SW 1271 (cell line): ENCODE results near the gene OR2B2.

Experiments used
- DNase-seq, 2 experiments: peaks; one replicate each; lab custom pipeline; 2025; lab: John Stamatoyannopoulos, UW

The OR2B2 gene

GRCh38 chr6:27893059-27893835, 18.9 kb downstream of the OR2B2 start:
- peak; percentile 96 to 99 for DNase-seq

GRCh38 chr6:27892649-27893058, 19.5 kb downstream of the OR2B2 start:
- no peak for DNase-seq

DNA sequence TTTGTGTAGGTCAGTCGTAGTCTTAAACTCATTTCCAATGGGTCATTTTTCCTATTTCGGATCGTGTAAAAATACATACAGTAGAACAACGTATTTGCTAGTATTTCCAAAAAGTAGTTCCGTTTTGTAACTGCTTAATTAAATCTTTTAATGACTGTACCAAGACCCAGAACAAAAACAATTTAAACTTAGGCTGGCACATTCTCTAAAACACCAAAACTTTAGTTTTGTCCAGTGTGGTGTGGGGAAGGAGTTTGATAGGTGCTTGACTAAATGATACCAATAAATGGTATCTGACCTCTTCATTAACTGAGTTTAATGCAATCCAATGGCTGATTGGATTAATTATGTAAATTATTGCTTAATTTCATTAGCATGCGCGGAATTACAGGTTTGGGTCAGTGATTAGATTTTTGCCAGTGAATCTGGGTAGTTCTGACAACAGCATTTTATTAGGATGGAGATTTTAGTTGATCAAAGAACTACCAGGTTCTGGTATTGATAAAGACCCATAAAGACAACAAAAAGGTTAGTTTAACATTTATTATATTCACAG, 20.8 kb downstream of the OR2B2 start:
- no peak for DNase-seq

DNA sequence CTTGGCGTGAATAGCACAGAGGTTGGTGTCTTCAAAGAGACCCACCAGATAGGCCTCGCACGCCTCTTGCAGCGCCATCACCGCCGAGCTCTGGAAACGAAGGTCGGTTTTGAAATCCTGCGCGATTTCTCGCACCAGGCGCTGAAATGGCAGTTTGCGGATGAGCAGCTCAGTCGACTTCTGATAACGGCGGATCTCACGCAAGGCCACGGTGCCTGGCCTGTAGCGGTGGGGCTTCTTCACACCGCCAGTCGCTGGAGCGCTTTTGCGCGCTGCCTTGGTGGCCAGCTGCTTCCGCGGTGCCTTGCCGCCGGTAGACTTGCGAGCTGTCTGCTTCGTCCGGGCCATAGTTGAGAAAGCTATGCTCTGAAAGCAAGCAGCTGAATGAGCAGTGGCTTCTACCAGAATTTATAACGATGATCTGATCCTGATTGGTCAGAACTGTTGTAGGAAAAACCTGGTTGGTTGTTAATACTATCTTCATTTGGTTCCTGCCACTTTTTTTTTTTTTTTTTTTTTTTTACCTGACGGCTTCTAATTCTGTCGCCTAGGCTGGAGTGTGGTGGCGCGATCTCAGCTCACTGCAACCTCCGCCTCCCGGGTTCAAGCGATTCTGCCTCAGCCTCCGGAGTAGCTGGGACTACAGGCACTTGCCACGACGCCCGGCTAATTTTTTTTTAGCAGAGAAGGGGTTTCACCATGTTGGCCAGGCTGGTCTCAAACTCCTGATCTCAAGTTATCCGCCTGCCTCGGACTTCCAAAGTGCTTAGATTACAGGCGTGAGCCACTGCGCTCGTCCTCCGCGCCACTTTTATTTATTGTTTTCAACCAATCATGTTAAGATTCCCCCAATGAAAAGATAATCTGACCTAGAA, 21.5 kb downstream of the OR2B2 start:
- DNase-seq, result no peak

DNA sequence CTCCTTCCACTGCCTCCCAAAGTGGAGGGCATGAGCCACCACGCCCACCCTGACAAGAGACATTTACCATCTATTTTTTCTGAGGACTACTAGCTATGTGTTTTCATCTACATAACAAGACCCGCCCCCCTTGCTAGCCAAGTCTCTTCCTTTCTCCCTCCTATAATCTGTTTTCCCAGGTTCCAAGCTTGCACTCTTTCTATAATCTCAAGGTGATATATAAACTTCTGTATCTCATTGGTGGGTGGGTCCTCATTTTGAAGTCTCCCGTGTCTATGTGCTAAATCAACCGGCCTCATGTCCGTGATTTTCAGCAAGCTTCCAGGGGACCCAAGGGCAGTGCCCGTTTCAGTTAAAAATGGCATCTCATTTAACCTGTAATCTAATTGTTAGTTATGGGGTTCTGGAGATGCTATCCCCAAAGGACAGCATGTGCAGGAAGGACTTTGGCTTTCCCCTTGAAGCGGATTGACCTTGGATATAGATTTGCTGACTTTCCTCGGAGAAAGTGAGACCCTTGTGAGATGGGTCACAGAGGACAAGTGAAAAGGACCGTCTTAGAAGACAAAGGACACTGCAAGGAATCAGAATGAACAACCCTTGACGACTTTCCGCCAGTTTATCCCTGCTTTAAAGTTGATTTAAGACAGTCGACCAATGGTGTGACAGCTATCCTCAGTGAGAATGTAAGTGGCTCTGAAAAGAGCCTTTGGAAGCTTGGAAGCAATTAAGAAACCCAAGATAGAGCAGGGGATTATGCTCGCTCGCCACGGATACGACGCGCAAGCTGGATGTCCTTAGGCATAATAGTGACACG, 22.4 kb downstream of the OR2B2 start:
- no peak for DNase-seq

- DNase-seq, result no peak
These were observed 22.9 kb downstream of the OR2B2 start for GRCh38 chr6:27889275-27889627.

- no peak for DNase-seq
These were observed 23.6 kb downstream of the OR2B2 start for GRCh38 chr6:27888566-27888965.

DNA sequence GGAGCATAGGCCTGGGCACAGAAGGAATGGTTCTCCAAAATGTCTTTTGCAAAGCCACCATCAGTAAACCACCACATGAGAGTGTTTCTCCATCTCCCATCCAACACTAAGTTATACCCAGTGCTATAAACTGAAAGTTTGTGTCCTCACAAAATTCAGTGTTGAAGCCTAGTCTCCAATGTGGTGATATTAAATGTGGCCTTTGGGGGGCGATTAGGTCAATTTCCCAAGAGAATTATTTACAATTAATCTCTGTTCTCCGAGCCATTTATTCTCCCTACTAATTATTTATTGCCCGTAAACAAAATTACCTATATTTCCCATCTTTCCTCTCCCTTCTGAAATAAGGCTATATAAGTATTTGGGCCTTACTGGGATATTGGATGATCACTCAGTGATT, 26.1 kb downstream of the OR2B2 start:
- DNase-seq, result no peak

DNA sequence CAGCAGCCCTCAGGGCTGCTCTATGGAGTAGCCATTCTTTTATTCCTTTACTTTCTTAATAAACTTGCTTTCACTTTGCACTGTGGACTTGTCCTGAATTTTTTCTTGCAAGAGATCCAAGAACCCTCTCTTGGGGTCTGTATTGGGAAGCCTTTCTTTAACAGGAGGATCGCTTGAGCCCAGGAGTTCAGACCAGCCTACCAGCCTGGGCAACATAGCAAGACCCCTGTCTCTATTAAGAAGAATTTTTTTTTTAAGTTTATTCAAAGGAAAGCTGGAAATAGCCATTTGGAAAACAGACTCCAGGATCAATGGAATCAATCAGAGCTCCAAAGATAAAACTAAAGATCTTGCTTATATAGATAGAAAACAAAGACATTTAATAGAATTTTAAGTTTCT, 29.1 kb downstream of the OR2B2 start:
- DNase-seq, result no peak

GRCh38 chr6:27882624-27883023, 29.6 kb downstream of the OR2B2 start:
- DNase-seq, result no peak

DNA sequence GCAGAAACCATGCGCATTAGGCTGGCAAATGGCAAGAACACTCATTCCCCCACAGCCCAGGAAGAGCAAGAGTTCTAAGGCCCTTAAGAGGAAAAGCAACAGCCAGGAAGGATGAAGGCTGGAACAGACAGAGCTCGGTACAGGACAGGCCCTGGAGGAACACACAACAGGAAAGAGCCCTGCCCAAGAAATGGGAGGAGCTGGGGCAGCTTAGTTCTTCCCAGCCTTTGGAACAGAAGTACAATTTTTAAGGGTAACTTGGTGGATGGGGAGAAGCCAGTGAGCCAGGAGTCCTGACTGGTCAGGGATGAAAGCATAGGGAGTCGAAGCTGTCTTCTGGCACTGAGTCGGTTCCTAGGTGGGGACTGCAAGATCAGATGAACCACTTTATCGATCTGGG, 32.4 kb downstream of the OR2B2 start:
- DNase-seq, result no peak

- DNase-seq, result no peak
These were observed 38.2 kb downstream of the OR2B2 start for GRCh38 chr6:27874016-27874415.

DNA sequence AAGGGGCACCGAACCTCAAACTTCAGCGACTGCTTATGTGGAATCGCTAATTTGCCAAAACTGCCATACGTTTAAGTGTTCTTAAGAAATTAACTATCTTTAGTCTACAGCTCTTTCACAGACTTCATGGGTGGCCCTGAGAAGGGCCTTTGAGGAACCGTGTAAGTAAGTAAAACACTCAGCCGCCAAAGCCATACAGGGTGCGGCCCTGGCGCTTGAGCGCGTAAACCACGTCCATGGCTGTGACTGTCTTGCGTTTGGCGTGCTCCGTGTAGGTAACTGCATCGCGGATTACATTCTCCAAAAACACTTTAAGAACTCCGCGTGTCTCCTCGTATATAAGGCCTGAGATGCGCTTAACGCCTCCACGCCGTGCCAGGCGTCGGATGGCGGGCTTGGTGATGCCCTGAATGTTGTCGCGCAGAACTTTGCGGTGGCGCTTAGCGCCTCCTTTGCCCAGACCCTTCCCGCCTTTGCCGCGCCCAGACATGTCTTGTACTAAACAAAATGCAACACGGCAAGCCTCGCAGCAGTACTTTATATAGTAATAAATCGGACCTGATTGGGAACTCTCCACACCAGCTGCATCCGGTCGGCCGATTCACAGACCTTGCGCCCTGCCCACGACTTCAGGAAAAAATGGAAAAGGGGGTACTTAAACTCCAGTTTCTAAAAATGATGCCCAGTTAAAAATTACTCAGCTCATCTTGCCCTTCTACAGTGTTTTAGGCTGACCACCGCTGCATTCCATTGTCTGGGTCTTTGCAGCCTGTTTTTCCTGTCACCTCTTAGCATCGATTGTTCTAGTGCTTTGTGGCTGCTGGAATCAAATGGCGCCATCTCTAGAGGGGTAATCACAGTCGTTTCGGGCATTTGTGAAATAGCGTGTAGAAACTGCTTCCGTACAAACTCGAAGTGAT, 38.9 kb downstream of the OR2B2 start:
- DNase-seq, result peak; percentile 86 to 97

DNA sequence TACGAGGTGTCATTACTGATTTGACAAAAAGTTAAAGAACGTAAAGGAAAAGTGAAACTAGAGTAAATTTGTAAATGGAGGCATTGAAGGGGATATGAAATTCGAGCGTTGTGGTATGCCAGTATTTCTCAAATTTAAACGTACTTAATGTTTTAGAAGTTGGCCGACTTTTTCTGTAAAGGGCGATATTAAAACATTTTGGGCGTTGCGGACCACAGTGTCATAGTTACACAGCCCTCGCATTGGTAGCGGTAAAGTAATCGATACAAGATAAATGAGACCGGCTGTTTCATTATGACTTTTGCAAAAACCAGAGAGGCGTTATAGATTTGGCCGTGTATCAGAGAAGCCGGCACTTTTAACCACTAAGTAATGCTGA, 39.6 kb downstream of the OR2B2 start:
- DNase-seq, result peak in 1 of 2 experiments; percentile 83

- DNase-seq, result peak; percentile 93 to 96
These were observed 40.1 kb downstream of the OR2B2 start for GRCh38 chr6:27871924-27872638.

GRCh38 chr6:27870291-27870870, 41.8 kb downstream of the OR2B2 start:
- DNase-seq, result no peak

DNA sequence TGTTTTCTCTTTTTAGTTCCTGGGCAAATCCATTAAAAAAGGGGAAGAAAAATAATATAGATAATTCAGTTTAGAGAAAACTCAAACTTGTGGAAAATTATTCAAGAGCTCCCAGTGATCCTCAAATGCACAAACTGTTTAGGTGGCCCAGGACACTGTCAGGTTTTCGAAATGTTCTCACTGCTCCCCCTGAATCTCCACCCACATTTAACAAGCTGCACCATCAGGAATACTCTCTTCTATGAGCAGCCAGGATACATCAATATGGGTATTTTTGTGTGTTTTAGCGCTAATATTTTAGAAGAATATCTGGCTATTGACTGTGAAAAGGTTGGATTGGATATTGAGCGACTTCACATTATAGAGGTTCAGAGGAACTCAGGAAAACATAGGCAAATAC, 43.9 kb downstream of the OR2B2 start:
- no peak for DNase-seq

- DNase-seq, result no peak
These were observed 44.3 kb downstream of the OR2B2 start for GRCh38 chr6:27867945-27868300.

- DNase-seq, result peak in 1 of 2 experiments; percentile 65
These were observed 44.9 kb downstream of the OR2B2 start for GRCh38 chr6:27867051-27867944.
